H1 (cell line): ENCODE measurements around the gene CCDC14. TPM values are rescaled to one million over a fixed set of nuclear protein-coding genes. Genes with fewer than 3 reads are reported as not detected.

ENCODE experiments used
- CHD7 ChIP-seq: fragments of 300-600 bp; sonication (generic); IDR thresholded peaks from 2 replicates; pipeline ENCODE4 v1.7.1; 2012; ENCODE audit warnings: low read length, moderate library complexity, mild to moderate bottlenecking, inconsistent platforms; ENCODE audit not compliant: insufficient replicate concordance
- CTCF ChIP-seq, 3 experiments: IDR thresholded peaks; 1 replicate in 2 of 3; 2 replicates in 1 of 3; pipeline versions ENCODE4 v1.5.1 to v1.6.1; 2011; ENCODE audit warnings: low read length in 3 of 3, mild to moderate bottlenecking in 3 of 3, inconsistent platforms in 2 of 3, low read depth in 1 of 3, moderate library complexity in 1 of 3; ENCODE audit not compliant: insufficient read depth in 1 of 3; ENCODE audit errors: control extremely low read depth in 1 of 3
- EP300 ChIP-seq, 2 experiments: IDR thresholded peaks; 1 replicate in 1 of 2; 2 replicates in 1 of 2; pipeline ENCODE4 v1.6.1; 2011 to 2012; ENCODE audit warnings: low read depth in 2 of 2, low read length in 2 of 2, mild to moderate bottlenecking in 2 of 2, borderline replicate concordance in 1 of 2, inconsistent platforms in 1 of 2, moderate library complexity in 1 of 2
- NANOG ChIP-seq: IDR thresholded peaks from 2 replicates; pipeline ENCODE4 v1.6.1; 2011; ENCODE audit warnings: low read length, low read depth, mild to moderate bottlenecking, inconsistent platforms; ENCODE audit not compliant: insufficient read depth, poor library complexity, severe bottlenecking
- RFX5 ChIP-seq: IDR thresholded peaks from 2 replicates; pipeline ENCODE4 v1.6.1; 2011; ENCODE audit warnings: low read depth, low read length, improper control_type of control experiment, borderline replicate concordance
- SIX5 ChIP-seq: IDR thresholded peaks from 2 replicates; pipeline ENCODE4 v1.6.1; 2011; ENCODE audit warnings: mild to moderate bottlenecking, low read depth, low read length
- SUZ12 ChIP-seq: fragments of 200-600 bp; sonication (generic); IDR thresholded peaks from 2 replicates; pipeline ENCODE4 v1.6.1; 2012; ENCODE audit warnings: mild to moderate bottlenecking, inconsistent platforms, low read length, moderate library complexity, mixed read lengths
- TBP ChIP-seq: IDR thresholded peaks from 2 replicates; pipeline ENCODE4 v1.6.1; 2011; ENCODE audit warnings: low read depth, low read length, improper control_type of control experiment
- polyA plus RNA-seq, 7 experiments: library from polyadenylated mRNA; depleted of rRNA in 3 of 7; stranded (reverse) in 5 of 7; unstranded in 2 of 7; fragments of >200 nt in 5 of 7; fragments of 200-250 nt in 2 of 7; gene quantifications; 1 replicate in 5 of 7; 2 replicates in 1 of 7; 4 replicates in 1 of 7; pipeline versions ENCODE4 v1.2.1 to v1.2.3, GENCODE V29; 2011 to 2013; ENCODE audit warnings: missing spikeins in 2 of 7, mixed read lengths in 2 of 7
- total RNA-seq: library from RNA; stranded (reverse); fragmentation: NEBNext Ultra II Directional; extraction: Animal tissue kit (Norgen Biotek cat#: 25700); gene quantifications from 2 replicates; pipeline ENCODE4 v1.2.1, GENCODE V29; 2021

The CCDC14 gene
- total and polyA plus RNA-seq, 2 of the 8 experiments (the other 6 are each of a cell fraction or from before 2014, with no cell fraction given): 53.6 to 95.7 TPM

GRCh38 chr3:123986427-123986826, 25.4 kb upstream of the CCDC14 start (continued):
- TF ChIP-seq CHD7 (no peak), EP300 (IDR thresholded peaks at IDR 0.05; ENCODE audit: borderline replicate concordance in 1 of 2, low read depth in 2 of 2, low read length in 2 of 2) (no peak), NANOG (no peak), RFX5 (no peak), CTCF (IDR thresholded peaks at IDR 0.05; ENCODE audit: control extremely low read depth in 1 of 3, insufficient read depth in 1 of 3, low read depth in 1 of 3, low read length in 3 of 3) (no peak), SIX5 (no peak), SUZ12 (no peak), TBP (no peak)
